ES-I3 (cell line): Measurements from ENCODE around the gene TMX4.
"Not testable (repeated sequence)": the region's sequence is repeated elsewhere in the genome, so short reads cannot be mapped to it uniquely, and the experiment has no call there.

Experiments used
- H3K36me3 ChIP-seq: 2 replicates; pipeline ENCODE4 v1.6.1; 2013; ENCODE audit warnings: mild to moderate bottlenecking, low read length, control low read depth, moderate library complexity; ENCODE audit not compliant: insufficient read depth
- H3K4me1 ChIP-seq: 2 replicates; pipeline ENCODE4 v1.6.1; 2013; ENCODE audit warnings: mild to moderate bottlenecking, control low read depth, low read length; ENCODE audit not compliant: insufficient read depth
- H3K9ac ChIP-seq: 2 replicates; pipeline ENCODE4 v1.6.1; 2013; ENCODE audit warnings: low read depth, mild to moderate bottlenecking, low read length, moderate library complexity
- H3K9me3 ChIP-seq: 2 replicates; pipeline ENCODE4 v1.6.1; 2013; ENCODE audit warnings: mild to moderate bottlenecking, low read length, moderate library complexity; ENCODE audit not compliant: control insufficient read depth, insufficient read depth

Gene TMX4

GRCh38 chr20:7971536-7972280 lies 47.9 kb downstream of the TMX4 start:
- H3K9me3 ChIP-seq: no peaks in the 10 kb centered on the region
- H3K36me3 ChIP-seq: no peaks in the 10 kb centered on the region
- H3K9ac ChIP-seq: no peak overlapping the region
- no peaks in the 10 kb centered on the region for H3K4me1 ChIP-seq

DNA sequence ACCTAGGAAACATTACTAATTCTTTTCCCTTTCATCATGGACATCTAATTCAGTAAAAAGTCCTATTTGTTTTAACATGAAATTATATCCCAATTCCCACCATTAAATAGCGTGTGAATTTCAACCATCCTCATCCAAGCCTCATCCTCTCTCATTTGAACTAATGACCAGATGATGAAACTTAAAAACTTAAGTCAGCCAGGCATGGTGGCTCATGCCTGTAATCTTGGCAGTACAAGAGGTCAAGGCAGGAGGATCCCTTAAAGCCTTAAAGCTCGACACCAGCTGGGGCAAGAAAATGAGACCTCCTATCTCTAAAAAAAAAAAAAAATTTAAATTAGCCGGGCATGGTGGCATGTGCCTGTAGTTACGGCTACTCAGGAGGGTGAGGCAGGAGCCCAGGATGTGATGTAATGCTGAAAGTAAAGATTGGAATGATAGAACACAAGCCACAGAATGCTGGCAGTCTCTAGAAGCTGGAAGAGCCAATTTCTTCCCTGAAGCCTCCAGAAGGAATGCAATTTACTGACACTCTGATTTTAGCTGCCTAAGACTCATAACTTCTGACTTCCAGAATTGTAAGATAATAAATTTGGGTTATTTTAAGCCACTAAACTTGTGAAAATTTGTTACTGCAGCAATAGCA lies 52.2 kb downstream of the TMX4 start:
- Histone ChIP-seq H3K36me3 (no peaks in the 10 kb centered on the region), H3K4me1 (no peaks in the 10 kb centered on the region), H3K9me3 (no peaks in the 10 kb centered on the region), H3K9ac (no peak overlapping the region)

- H3K9me3 ChIP-seq: no peaks in the 10 kb centered on the region
- H3K9ac ChIP-seq: no peak overlapping the region
- no peaks in the 10 kb centered on the region for H3K4me1 ChIP-seq
- H3K36me3 ChIP-seq: no peaks in the 10 kb centered on the region
Observed at GRCh38 chr20:7966176-7966575, 53.4 kb downstream of the TMX4 start.

DNA sequence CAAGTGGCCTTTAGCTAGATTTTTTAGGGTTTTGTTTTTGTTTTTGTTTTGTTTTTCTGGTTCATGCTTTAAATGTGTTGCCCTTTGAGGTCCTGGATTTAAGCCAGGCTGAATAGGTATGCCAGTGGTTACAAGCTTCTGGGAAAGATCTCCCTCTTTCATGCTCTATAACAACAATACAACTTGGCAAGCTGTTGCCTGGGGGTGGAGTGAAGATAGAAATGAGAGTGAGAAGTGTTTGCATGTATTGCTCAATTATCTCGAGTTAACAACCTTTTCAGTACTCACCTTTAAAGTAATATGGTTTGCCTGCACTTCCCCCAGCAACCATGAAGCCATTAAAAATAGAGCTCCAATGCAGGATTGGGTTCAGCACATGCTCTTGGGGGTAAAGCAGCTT lies 60.1 kb downstream of the TMX4 start:
- H3K9ac ChIP-seq: no peak overlapping the region
- H3K4me1 ChIP-seq: no peaks in the 10 kb centered on the region
- H3K9me3 ChIP-seq: no peaks in the 10 kb centered on the region; the same call in 1 of the 2 replicates
- no peaks in the 10 kb centered on the region for H3K36me3 ChIP-seq

- not testable (repeated sequence) for H3K36me3 ChIP-seq, H3K4me1 ChIP-seq
Observed at GRCh38 chr20:7956561-7956960, 63.0 kb downstream of the TMX4 start.

GRCh38 chr20:7950387-7950786 lies 69.2 kb downstream of the TMX4 start:
- H3K4me1 ChIP-seq: no peaks in the 10 kb centered on the region
- H3K9me3 ChIP-seq: peaks cover 3% of the 10 kb centered on the region
- H3K36me3 ChIP-seq: no peaks in the 10 kb centered on the region
- no peak overlapping the region for H3K9ac ChIP-seq

More at GRCh38 chr20:7956561-7956960, 63.0 kb downstream of the TMX4 start:
- not testable (repeated sequence) for H3K9ac ChIP-seq, H3K9me3 ChIP-seq

DNA sequence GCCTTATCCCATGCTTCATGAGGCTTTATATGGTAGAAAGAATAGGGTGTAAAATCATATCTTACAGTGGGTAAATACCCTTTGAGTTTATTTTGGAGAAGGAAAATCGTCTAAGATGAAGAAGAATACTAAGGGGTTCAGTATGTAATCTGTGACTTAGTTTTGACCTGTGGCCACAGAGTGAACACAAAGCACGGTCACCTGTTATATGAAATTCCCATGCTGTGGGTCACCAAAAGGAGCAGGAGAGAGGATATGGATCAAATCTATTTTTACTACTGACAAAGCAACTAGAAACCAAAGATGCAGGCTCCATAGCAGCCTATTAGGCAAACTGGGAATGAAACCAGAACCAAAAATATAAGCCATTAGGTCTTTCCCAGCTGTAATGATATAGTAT lies 75.7 kb downstream of the TMX4 start:
- Histone ChIP-seq H3K9ac (no peak overlapping the region), H3K4me1 (no peaks in the 10 kb centered on the region), H3K36me3 (no peaks in the 10 kb centered on the region), H3K9me3 (peaks cover 3% of the 10 kb centered on the region)

DNA sequence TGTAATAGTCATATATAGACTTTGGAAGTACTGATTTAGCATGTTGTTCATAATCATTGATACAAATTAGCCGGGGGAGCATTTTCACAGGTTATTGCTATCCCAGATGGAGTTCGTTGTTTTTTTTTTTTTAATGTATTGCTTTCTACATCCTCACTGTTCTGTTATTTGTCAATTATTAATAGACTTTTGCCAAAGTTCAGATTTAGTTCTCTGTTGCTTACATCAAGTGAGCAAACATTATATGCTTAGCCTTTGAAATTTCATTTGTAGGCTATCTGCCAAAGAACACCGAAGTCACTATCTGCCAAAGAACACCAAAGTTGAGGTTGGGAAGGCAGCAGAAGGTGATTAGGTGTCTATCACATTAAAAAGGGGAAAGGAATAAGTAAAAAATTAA lies 79.2 kb downstream of the TMX4 start, which contains the start of gene HAO1:
HAO1 (minus strand) TSS at position 118 of the 400 bp plus-strand sequence; CDS start at position 82, 36 bp downstream.
- H3K9me3 ChIP-seq: no peaks in the 10 kb centered on the region; the same call in 1 of the 2 replicates
- H3K36me3 ChIP-seq: no peaks in the 10 kb centered on the region
- H3K4me1 ChIP-seq: no peaks in the 10 kb centered on the region
- H3K9ac ChIP-seq: no peak within 1 kb of the TSS

DNA sequence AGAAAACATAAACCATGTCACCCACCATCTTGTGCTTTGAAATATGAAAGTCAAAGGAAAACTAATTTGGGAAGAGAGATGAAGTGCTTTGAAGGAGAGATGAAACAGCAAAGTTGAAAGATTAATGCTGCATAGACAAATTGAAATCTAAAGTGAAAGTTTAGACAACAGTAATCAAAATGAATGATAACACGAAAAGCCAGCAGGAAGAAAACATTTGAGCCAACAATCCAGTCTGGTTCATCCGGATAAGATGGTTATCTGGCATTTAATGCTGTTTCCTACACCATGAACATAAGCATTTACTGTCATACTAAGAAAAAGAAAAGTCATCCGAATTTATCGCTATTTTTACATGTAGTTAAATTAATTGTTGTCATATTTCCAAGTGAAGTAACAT lies 79.9 kb downstream of the TMX4 start:
- Histone ChIP-seq H3K4me1 (no peaks in the 10 kb centered on the region), H3K9me3 (no peaks in the 10 kb centered on the region; the same call in 1 of the 2 replicates), H3K9ac (no peak overlapping the region), H3K36me3 (no peaks in the 10 kb centered on the region)

DNA sequence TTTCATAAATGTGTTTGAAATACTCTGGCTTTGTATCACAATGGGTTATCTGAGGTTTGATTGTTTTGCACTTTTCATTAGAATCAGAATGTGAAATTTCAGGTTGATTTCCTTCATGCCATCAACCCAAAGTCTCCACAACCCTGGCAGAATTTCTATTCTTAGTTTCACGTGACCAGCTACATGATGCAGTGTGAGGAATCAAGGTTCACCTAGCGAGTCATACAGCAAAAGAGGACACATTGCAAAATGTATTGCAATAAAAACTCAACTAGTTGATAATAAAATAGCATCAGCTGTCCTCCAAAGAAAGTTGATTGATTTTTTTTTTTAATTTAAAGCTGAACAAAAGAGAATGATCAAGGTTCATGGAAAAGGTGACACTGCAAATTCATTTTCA lies 81.5 kb downstream of the TMX4 start:
- H3K9me3 ChIP-seq: no peaks in the 10 kb centered on the region; the same call in 1 of the 2 replicates
- H3K9ac ChIP-seq: no peak overlapping the region
- H3K4me1 ChIP-seq: no peaks in the 10 kb centered on the region
- H3K36me3 ChIP-seq: no peaks in the 10 kb centered on the region

GRCh38 chr20:7937328-7937727 lies 82.2 kb downstream of the TMX4 start:
- H3K9me3 ChIP-seq: no peaks in the 10 kb centered on the region; the same call in 1 of the 2 replicates

DNA sequence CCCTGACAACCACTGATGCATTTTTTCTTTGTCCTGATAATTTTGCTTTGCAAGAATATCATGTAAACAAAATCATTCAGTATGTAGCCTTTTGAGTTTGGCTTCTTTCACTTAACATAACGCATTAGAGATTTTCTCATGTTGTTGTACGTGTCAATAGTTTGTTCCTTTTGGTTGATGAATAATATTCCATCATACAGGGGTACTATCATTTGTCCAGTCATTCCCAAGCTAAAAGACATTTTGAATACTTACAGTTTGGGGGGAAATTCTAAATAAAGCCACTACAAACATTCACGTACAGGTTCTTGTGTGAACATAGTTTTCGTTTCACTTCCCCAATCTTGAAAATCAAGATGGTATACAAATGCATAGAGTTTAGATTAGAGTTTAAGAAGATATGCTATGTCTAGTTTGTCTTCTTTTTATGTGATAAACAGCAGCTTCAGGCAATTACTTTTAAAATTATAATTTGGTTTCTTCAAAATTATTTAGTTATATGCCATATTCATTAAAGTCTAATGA lies 84.5 kb downstream of the TMX4 start:
- Histone ChIP-seq H3K9me3 (no peaks in the 10 kb centered on the region), H3K4me1 (no peaks in the 10 kb centered on the region), H3K36me3 (no peaks in the 10 kb centered on the region), H3K9ac (no peak overlapping the region)

More at GRCh38 chr20:7937328-7937727, 82.2 kb downstream of the TMX4 start:
- Histone ChIP-seq H3K4me1 (no peaks in the 10 kb centered on the region), H3K36me3 (no peaks in the 10 kb centered on the region), H3K9ac (no peak overlapping the region)

- no peaks in the 10 kb centered on the region for H3K9me3 ChIP-seq
- H3K4me1 ChIP-seq: no peaks in the 10 kb centered on the region
- H3K36me3 ChIP-seq: no peaks in the 10 kb centered on the region
- H3K9ac ChIP-seq: no peak overlapping the region
Observed at GRCh38 chr20:7933346-7933745, 86.2 kb downstream of the TMX4 start.

- no peaks in the 10 kb centered on the region for H3K36me3 ChIP-seq
- no peaks in the 10 kb centered on the region for H3K9me3 ChIP-seq
- no peaks in the 10 kb centered on the region for H3K4me1 ChIP-seq
- no peak overlapping the region for H3K9ac ChIP-seq
Observed at GRCh38 chr20:7930343-7930742, 89.2 kb downstream of the TMX4 start.
